Measurements from ENCODE around the gene ANKRD1.

Gene ANKRD1

GRCh38 chr10:90935581-90936275 lies 14.8 kb upstream of the ANKRD1 start:
- no peak for FAIRE-seq

GRCh38 chr10:90930971-90931871 lies 10.3 kb upstream of the ANKRD1 start:
- peak; percentile 91 for FAIRE-seq

- peak; percentile 90 for FAIRE-seq
Measured at GRCh38 chr10:90930070-90930837, 9.4 kb upstream of the ANKRD1 start.

GRCh38 chr10:90929179-90929578 lies 8.3 kb upstream of the ANKRD1 start:
- FAIRE-seq = no peak

GRCh38 chr10:90927293-90927692 lies 6.4 kb upstream of the ANKRD1 start:
- FAIRE-seq = no peak

GRCh38 chr10:90925079-90926029 lies 4.5 kb upstream of the ANKRD1 start:
- no peak for FAIRE-seq

GRCh38 chr10:90924552-90924951 lies 3.7 kb upstream of the ANKRD1 start:
- FAIRE-seq = no peak

- FAIRE-seq = no peak
Measured at GRCh38 chr10:90923111-90923731, 2.3 kb upstream of the ANKRD1 start.

GRCh38 chr10:90921906-90922305 lies 1.0 kb upstream of the ANKRD1 start:
- no peak for FAIRE-seq

- no peak for FAIRE-seq
Measured at GRCh38 chr10:90919683-90920574, 958 bp downstream of the ANKRD1 start.

GRCh38 chr10:90917968-90918318 lies 2.9 kb downstream of the ANKRD1 start:
- no peak for FAIRE-seq

- no peak for FAIRE-seq
Measured at GRCh38 chr10:90917238-90917967, 3.5 kb downstream of the ANKRD1 start.

GRCh38 chr10:90916392-90917237 lies 4.3 kb downstream of the ANKRD1 start:
- no peak for FAIRE-seq

- no peak for FAIRE-seq
Measured at GRCh38 chr10:90915766-90916075, 5.2 kb downstream of the ANKRD1 start.

- FAIRE-seq = no peak
Measured at GRCh38 chr10:90914992-90915765, 5.7 kb downstream of the ANKRD1 start.

GRCh38 chr10:90913774-90914420 lies 7.0 kb downstream of the ANKRD1 start:
- FAIRE-seq = no peak

- no peak for FAIRE-seq
Measured at GRCh38 chr10:90912854-90913479, 7.9 kb downstream of the ANKRD1 start.
